Activated CD8-positive, alpha-beta T cell treated with anti-CD3 and anti-CD28 coated beads, Interleukin-2, amount 10 ng/mL, durations not matched to agents 7 days and 5 days (primary cell): ENCODE data around the gene HACL1. TPM values are rescaled to one million over a fixed set of nuclear protein-coding genes. Genes with fewer than 3 reads are reported as not detected.

Experiments used
- ATAC-seq: fragments of 150-1000 bp; cut with Tn5 transposase; one replicate; pipeline ENCODE4 v1.10.0; 2021; ENCODE audit warnings: moderate library complexity
- CTCF ChIA-PET: fragments of 350-600 bp; sonication (Branson Sonifier 250); formaldehyde crosslinking; loops from one replicate; lab custom pipeline; 2021; ENCODE audit warnings: antibody characterized with exemption; lab: Charles Lee
- POLR2A ChIA-PET: fragments of 350-600 bp; sonication (Branson Sonifier 250); formaldehyde crosslinking; loops from one replicate; lab custom pipeline; 2021; ENCODE audit warnings: antibody characterized with exemption; lab: Charles Lee
- DNase-seq: peaks from one replicate; pipeline ENCODE4 v3.0.0-alpha.2; 2020
- H3K27ac Mint-ChIP-seq: one replicate; pipeline ENCODE4 v1.8.0; 2021; ENCODE audit warnings: mild to moderate bottlenecking, mixed read lengths
- H3K27me3 Mint-ChIP-seq: one replicate; pipeline ENCODE4 v1.8.0; 2021; ENCODE audit warnings: low read depth, mixed read lengths
- H3K36me3 Mint-ChIP-seq: one replicate; pipeline ENCODE4 v1.8.0; 2021; ENCODE audit warnings: low read depth, mixed read lengths
- H3K4me1 Mint-ChIP-seq: one replicate; pipeline ENCODE4 v1.8.0; 2021; ENCODE audit warnings: low read depth, mixed read lengths
- H3K4me3 Mint-ChIP-seq: one replicate; pipeline ENCODE4 v1.8.0; 2021; ENCODE audit warnings: mild to moderate bottlenecking, mixed read lengths
- H3K9me3 Mint-ChIP-seq: one replicate; pipeline ENCODE4 v1.8.0; 2022; ENCODE audit warnings: mixed read lengths; ENCODE audit not compliant: insufficient read depth
- total RNA-seq, 2 experiments: library from RNA; stranded (reverse); gene quantifications; one replicate each; pipeline ENCODE4 v1.2.3, GENCODE V29; 2021

Gene HACL1
- total RNA-seq, 2 experiments from 2014 or later: 23.9 to 24.9 TPM

DNA sequence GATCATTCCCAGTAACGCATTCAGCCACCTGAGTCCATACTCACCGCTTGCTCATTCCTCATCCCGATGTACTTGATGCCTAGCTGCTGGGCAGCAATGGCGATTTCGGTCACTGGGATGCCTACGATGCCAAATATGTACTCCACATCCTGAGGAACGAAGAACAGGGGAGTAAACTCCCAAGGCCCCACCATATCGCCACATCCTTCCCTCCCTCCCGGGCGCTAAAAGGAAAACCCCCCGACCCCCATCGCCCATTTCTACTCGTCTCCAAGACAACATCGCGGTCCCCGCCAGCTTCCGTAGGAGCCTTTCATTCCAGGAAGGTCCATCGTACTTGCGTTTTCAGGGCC is 347 bp downstream of the HACL1 start:
- DNase-seq (no peak), ATAC-seq (no peak)
- Mint-ChIP-seq H3K36me3 (peaks cover 41% of the 10 kb centered on the region), H3K27ac (peak overlapping the region; percentile 90), H3K27me3 (no peaks in the 10 kb centered on the region), H3K9me3 (no peaks in the 10 kb centered on the region), H3K4me1 (peaks cover 29% of the 10 kb centered on the region), H3K4me3 (peak overlapping the region; percentile 99)
- ChIA-PET CTCF (interaction anchor here (0.6 to 1.5 kb wide), 4 partner anchors 26 to 211 kb away, joined by 3 to 4 read pairs (median 3); no protein-coding TSS in a partner anchor), POLR2A (interaction anchor here (1.2 to 1.3 kb wide), 6 partner anchors 35 to 395 kb away, joined by 3 to 6 read pairs (median 3); partner anchors contain the start of genes ANKRD28 and CAPN7)

DNA sequence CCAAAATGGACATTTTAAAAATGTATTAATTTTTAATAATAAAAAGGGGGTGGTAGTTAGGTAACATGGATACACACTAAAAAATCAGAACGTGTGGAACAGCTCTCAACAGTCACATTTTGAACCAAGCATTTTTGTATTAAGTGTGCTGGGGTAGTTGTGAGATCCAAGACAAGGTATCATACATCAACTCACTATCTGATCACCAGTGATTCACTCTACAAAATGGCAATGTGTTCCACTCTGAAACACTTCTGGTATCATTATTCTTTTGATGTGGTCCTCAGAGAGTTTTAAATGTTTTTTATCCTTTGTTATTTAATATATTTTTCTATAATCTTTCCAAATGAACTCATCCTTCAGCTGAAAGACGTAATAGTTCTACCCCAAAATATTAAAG is 5.4 kb downstream of the HACL1 start:
- ChIA-PET POLR2A (interaction anchor here (0.6 kb wide), 1 partner anchor 96 kb away, joined by 3 read pairs; no protein-coding TSS in a partner anchor), CTCF (no interaction called here)
- H3K4me1 Mint-ChIP-seq: peaks cover 13% of the 10 kb centered on the region
- H3K27ac Mint-ChIP-seq: no peak overlapping the region
- ATAC-seq (no peak), DNase-seq (no peak)
- H3K9me3 Mint-ChIP-seq: no peaks in the 10 kb centered on the region
- H3K27me3 Mint-ChIP-seq: no peaks in the 10 kb centered on the region
- no peak overlapping the region for H3K4me3 Mint-ChIP-seq
- H3K36me3 Mint-ChIP-seq: peaks cover 21% of the 10 kb centered on the region

DNA sequence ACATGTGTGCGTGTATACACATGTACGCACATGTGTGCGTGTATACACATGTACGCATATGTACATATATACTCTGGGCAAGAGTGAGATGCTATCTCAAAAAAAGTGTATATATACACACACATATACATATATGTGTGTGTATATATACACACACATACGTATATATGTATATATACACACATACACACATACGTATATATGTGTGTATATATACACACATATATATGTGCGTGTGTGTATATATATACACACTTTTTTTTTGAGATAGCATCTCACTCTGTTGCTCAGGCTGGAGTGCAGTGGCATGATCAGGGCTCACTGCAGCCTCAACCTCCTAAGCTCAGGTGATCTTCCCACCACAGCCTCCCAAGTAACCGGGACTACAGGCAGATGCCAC is 8.4 kb downstream of the HACL1 start:
- H3K36me3 Mint-ChIP-seq: peaks cover 21% of the 10 kb centered on the region
- no peak overlapping the region for H3K4me3 Mint-ChIP-seq
- DNase-seq: no peak
- no peaks in the 10 kb centered on the region for H3K9me3 Mint-ChIP-seq
- no peak overlapping the region for H3K27ac Mint-ChIP-seq
- ChIA-PET CTCF (no interaction called here), POLR2A (interaction anchor here (0.6 kb wide), 1 partner anchor 871 kb away, joined by 4 read pairs; no protein-coding TSS in a partner anchor)
- no peak for ATAC-seq
- no peaks in the 10 kb centered on the region for H3K27me3 Mint-ChIP-seq
- H3K4me1 Mint-ChIP-seq: no peaks in the 10 kb centered on the region

DNA sequence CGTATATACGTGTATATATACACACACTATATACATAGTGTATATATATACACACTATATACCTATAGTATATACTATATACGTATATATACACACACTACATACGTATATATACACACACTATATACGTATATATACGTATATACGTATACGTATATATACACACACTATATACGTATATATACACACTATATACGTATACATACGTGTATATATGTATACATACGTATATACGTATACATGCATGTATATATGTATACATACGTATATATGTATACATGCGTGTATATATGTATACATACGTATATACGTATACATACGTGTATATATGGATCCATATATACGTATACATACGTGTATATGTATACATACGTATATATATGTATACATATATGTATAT is 9.4 kb downstream of the HACL1 start:
- H3K4me1 Mint-ChIP-seq: no peaks in the 10 kb centered on the region
- POLR2A ChIA-PET: no interaction called here
- no peak overlapping the region for H3K27ac Mint-ChIP-seq
- H3K36me3 Mint-ChIP-seq: peaks cover 13% of the 10 kb centered on the region
- no peak for DNase-seq
- H3K4me3 Mint-ChIP-seq: no peak overlapping the region
- CTCF ChIA-PET: no interaction called here
- no peaks in the 10 kb centered on the region for H3K9me3 Mint-ChIP-seq
- no peaks in the 10 kb centered on the region for H3K27me3 Mint-ChIP-seq
- ATAC-seq: no peak

DNA sequence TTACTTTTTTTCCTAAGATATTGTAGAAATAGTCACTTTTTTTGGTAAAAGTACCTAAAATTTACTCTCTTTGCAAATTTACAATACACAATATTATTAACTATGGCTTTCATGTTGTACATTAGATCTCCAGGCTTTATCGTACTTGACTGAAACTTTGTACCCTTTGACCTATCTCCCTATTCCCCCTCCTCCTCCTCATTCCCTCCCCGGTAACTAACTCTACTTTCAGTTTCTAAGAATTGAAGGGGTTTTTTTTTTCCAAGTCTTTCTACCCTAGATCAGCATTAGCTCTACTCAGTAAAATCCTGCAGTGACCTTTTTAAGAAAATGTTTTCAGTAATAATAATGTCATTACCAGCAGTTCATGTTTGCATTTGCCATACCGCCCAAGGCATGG is 10.1 kb downstream of the HACL1 start:
- ATAC-seq: no peak
- DNase-seq: no peak
- Mint-ChIP-seq H3K36me3 (peaks cover 17% of the 10 kb centered on the region), H3K27me3 (no peaks in the 10 kb centered on the region), H3K4me1 (no peaks in the 10 kb centered on the region), H3K27ac (no peak overlapping the region), H3K9me3 (no peaks in the 10 kb centered on the region), H3K4me3 (no peak overlapping the region)
- POLR2A ChIA-PET: no interaction called here
- CTCF ChIA-PET: no interaction called here

DNA sequence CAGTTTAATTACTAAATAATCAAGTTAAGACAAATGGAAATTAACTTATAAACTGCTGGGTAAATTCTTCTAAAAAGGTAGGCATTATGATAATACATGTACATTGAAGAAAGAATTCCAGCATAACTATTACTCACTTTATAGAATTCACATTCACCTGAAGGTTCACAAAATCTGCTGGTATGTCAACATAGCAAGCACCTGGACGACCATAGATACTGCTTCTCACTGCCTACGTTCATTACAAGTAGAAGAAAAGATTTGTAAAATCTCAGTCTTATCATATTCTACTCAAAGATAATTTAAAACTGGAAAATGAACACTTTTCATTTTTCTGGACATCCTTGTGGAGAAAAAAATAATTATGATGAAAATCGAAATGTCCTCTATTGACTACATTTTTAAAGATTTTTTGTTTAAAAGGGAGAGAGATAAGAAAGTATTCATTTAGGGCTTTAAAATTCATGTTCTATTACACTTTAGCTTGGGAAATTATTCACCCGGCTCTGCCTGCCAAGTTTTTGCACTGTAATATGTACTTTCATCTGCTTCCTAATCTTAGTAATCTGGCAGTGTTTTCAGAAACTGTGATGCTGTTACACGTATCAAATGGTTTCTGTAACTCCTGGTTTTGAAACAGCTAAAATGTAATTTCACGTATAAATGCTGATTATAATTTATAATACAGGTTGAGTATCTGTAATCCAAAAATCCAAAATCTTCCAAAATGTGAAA is 16.1 kb downstream of the HACL1 start:
- peaks cover 31% of the 10 kb centered on the region for H3K36me3 Mint-ChIP-seq
- no peaks in the 10 kb centered on the region for H3K4me1 Mint-ChIP-seq
- POLR2A ChIA-PET: no interaction called here
- no peaks in the 10 kb centered on the region for H3K27me3 Mint-ChIP-seq
- CTCF ChIA-PET: no interaction called here
- H3K4me3 Mint-ChIP-seq: no peak overlapping the region
- DNase-seq (no peak), ATAC-seq (no peak)
- H3K9me3 Mint-ChIP-seq: no peaks in the 10 kb centered on the region
- H3K27ac Mint-ChIP-seq: no peak overlapping the region

DNA sequence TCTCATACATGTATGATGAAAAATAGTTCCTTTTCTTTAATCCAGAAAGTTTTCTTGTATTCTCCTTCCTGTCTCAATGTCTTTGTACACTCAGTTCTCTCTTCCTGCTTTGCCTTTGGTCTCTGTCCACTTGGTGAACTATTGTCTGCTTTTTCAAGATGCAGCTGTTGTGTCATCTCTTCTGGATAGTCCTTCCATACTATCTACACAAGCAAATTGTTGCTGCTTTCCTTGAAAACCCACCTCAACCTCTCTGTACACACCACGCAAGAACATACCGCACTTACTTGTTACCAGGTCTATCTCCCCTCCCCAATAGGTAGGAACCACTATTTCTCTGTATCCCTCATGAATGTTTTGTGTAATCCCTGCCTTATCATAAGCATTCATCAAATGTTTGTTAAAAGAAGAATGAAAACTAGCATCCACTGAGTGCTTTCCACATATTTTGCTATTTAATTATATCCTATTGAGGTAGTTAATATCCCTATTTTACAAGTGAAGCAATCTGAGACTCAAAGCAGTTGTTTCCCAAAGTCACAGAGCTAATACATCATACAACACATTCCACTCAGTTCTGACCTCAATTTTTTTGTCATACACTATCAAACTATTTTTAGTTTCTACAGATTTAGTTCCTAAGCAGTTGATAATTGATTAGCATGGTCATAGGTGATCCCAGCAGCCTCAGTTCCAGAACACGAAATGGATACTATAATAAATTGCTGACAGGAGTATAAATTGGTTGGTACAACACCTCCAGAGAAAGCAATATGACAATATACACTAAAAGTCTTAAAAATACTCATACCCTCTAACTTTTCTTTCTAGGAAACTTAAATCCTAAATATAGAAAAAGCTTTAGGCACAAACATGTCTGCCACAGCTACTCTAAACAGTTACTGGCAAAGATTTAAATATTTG is 19.6 kb downstream of the HACL1 start:
- POLR2A ChIA-PET: no interaction called here
- ATAC-seq (no peak), DNase-seq (no peak)
- Mint-ChIP-seq H3K4me3 (no peak overlapping the region), H3K27me3 (no peaks in the 10 kb centered on the region), H3K4me1 (no peaks in the 10 kb centered on the region), H3K36me3 (peaks cover 28% of the 10 kb centered on the region), H3K9me3 (no peaks in the 10 kb centered on the region), H3K27ac (no peak overlapping the region)
- CTCF ChIA-PET: no interaction called here

DNA sequence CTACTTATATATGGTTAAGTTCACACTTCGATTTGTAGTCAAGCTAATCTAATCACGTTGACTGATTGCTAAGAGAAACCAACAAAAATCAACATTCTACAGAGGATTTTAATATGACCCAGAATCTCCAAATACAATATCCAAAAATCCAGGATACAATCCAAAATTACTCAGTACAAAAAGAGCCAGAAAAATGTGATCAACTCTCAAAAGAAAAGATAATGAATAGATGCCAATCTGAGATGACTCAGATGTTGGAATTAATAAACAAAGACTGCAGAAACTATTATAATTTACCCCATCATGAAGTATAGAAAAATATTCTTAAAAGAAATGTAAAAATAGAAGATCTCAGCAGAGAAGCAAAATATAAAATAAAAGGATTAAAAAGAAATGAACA is 22.3 kb downstream of the HACL1 start:
- no peaks in the 10 kb centered on the region for H3K4me1 Mint-ChIP-seq
- no peak overlapping the region for H3K27ac Mint-ChIP-seq
- no peaks in the 10 kb centered on the region for H3K9me3 Mint-ChIP-seq
- ATAC-seq: no peak
- DNase-seq: no peak
- no peak overlapping the region for H3K4me3 Mint-ChIP-seq
- POLR2A ChIA-PET: no interaction called here
- CTCF ChIA-PET: no interaction called here
- peaks cover 16% of the 10 kb centered on the region for H3K36me3 Mint-ChIP-seq
- no peaks in the 10 kb centered on the region for H3K27me3 Mint-ChIP-seq

DNA sequence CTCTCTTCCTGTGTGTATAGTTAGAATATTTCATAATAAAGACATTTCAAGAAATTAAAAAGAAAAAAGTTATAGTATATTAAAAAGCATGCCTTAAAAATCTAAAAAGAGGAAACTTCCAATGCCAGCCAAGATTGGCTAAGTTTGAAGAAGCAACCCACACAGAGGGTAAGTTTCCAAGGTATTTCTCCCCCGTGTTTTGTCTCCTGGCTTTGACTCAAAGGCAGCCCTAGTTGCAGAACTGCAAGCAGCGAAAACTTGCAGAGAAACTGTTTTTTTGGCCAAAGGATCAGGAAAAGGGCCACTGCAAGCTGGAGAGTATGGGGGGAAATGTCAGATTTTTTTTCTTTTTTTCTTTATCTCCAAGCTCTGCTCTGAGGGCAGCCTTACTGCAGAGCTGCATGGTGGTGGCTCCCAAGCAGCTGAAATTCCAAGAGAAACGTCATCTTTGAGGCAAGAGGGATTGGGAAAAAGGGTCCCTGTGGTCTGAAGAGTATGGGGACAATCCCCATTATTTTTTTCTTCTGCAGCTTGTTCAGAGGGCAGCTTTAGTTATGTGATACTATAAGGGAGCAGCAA is 23.0 kb downstream of the HACL1 start:
- DNase-seq (no peak), ATAC-seq (no peak)
- Mint-ChIP-seq H3K27me3 (no peaks in the 10 kb centered on the region), H3K36me3 (peaks cover 15% of the 10 kb centered on the region), H3K9me3 (no peaks in the 10 kb centered on the region), H3K4me3 (no peak overlapping the region), H3K4me1 (no peaks in the 10 kb centered on the region), H3K27ac (no peak overlapping the region)
- ChIA-PET CTCF (no interaction called here), POLR2A (no interaction called here)

DNA sequence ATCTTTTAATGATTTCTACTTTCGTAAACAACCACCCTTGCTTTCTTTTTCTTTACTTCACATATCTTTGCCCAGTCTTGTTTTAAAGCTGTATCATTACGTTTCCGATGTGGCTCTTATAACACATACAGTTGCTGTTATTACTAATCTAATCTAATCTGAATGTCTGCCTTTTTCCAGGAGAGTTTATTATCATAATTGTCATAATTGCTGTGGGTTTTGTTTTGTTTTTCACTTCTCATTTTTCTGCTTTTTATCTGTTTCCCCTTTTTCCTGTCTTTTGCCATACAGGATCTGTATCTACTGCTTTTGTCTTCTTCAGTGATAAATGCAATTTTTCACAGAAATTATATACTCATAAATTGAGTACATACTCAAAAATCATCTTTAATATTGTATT is 24.9 kb downstream of the HACL1 start:
- POLR2A ChIA-PET: no interaction called here
- Mint-ChIP-seq H3K4me3 (no peak overlapping the region), H3K36me3 (peaks cover 18% of the 10 kb centered on the region), H3K4me1 (no peaks in the 10 kb centered on the region), H3K27me3 (no peaks in the 10 kb centered on the region), H3K9me3 (no peaks in the 10 kb centered on the region), H3K27ac (no peak overlapping the region)
- ATAC-seq: no peak
- DNase-seq: no peak
- CTCF ChIA-PET: no interaction called here

DNA sequence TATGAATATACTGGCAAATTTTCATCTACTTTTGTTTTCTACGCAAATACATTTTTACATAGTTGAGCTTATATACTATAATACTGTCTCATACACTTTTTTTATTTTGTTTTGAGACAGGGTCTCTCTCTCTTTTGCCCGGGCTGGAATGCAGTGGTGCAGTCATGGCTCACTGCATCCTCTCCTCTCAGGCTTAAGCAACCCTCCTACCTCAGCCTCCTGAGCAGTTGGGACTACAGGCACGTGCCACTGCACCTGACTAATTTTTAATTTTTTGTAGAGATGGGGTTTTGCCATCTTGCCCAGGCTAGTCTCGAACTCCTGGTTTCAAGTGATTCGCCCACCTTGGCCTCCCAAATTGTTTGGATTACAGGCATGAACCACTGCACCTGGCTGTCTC is 25.9 kb downstream of the HACL1 start:
- H3K4me1 Mint-ChIP-seq: no peaks in the 10 kb centered on the region
- H3K27me3 Mint-ChIP-seq: no peaks in the 10 kb centered on the region
- ATAC-seq (no peak), DNase-seq (no peak)
- no peak overlapping the region for H3K4me3 Mint-ChIP-seq
- peaks cover 23% of the 10 kb centered on the region for H3K36me3 Mint-ChIP-seq
- H3K9me3 Mint-ChIP-seq: no peaks in the 10 kb centered on the region
- no peak overlapping the region for H3K27ac Mint-ChIP-seq
- CTCF ChIA-PET: interaction anchor here (0.9 kb wide), 1 partner anchor 25 kb away, joined by 3 read pairs; no protein-coding TSS in a partner anchor
- POLR2A ChIA-PET: no interaction called here

DNA sequence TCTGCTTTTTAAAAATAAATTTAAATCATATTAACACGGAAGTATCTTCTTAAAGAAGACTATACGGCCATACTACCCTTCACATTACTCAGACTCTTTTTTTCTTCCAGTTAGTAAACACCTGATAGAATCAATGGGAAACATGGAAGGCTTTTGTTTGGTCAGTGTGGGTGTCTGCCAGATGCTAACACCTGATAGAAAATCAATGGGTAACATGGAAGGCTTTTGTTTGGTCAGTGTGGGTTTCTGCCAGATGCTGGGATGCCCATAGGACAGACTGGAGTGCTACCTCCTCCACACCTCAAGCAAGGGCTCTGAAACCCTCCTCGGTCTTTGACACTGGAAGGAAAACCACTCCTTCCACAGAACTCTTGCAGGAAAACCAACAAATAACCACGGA is 29.2 kb downstream of the HACL1 start:
- ATAC-seq (no peak), DNase-seq (no peak)
- no peak overlapping the region for H3K4me3 Mint-ChIP-seq
- no peaks in the 10 kb centered on the region for H3K9me3 Mint-ChIP-seq
- CTCF ChIA-PET: interaction anchor here (0.7 kb wide), 1 partner anchor 27 kb away, joined by 4 read pairs; no protein-coding TSS in a partner anchor
- H3K27ac Mint-ChIP-seq: no peak overlapping the region
- POLR2A ChIA-PET: no interaction called here
- H3K4me1 Mint-ChIP-seq: peaks cover 7% of the 10 kb centered on the region
- H3K36me3 Mint-ChIP-seq: peaks cover 36% of the 10 kb centered on the region
- no peaks in the 10 kb centered on the region for H3K27me3 Mint-ChIP-seq
